Activated T-helper 1 cell treated with anti-CD3 and anti-CD28 coated beads, Interleukin-12 subunit alpha, Interleukin-12 subunit beta, Interleukin-2, Interleukin-4 antibody, amounts not matched to agents 30 ng/mL and 10 ng/mL and 1 ng/mL, durations not matched to agents 14 hours and 24 hours and 36 hours (primary cell): ENCODE measurements around the gene CAPZB. TPM values are rescaled to one million over a fixed set of nuclear protein-coding genes. Genes with fewer than 3 reads are reported as not detected.
"Not testable (repeated sequence)": the region's sequence is repeated elsewhere in the genome, so short reads cannot be mapped to it uniquely, and the experiment has no call there.

Experiments used
- DNase-seq: peaks from one replicate; pipeline ENCODE4 v3.0.0; 2021; ENCODE audit warnings: low spot score
- H3K27ac Mint-ChIP-seq: one replicate; pipeline ENCODE4 v1.8.0; 2021; ENCODE audit warnings: mild to moderate bottlenecking, mixed read lengths
- H3K27me3 Mint-ChIP-seq: one replicate; pipeline ENCODE4 v1.8.0; 2022; ENCODE audit warnings: mild to moderate bottlenecking, moderate library complexity, mixed read lengths; ENCODE audit not compliant: insufficient read depth
- H3K36me3 Mint-ChIP-seq: one replicate; pipeline ENCODE4 v1.8.0; 2021; ENCODE audit warnings: low read depth, mixed read lengths
- H3K4me1 Mint-ChIP-seq: one replicate; pipeline ENCODE4 v1.8.0; 2021; ENCODE audit warnings: low read depth, mixed read lengths
- H3K4me3 Mint-ChIP-seq: one replicate; pipeline ENCODE4 v1.8.0; 2021; ENCODE audit warnings: mild to moderate bottlenecking, moderate library complexity, mixed read lengths
- H3K9me3 Mint-ChIP-seq: one replicate; pipeline ENCODE4 v1.8.0; 2021; ENCODE audit warnings: mixed read lengths
- intact Hi-C: fragments of 100-400 bp; cut with micrococcal nuclease; formaldehyde crosslinking; loops from one replicate; pipeline ENCODE4 v1.15.1; 2024
- total RNA-seq: library from RNA; stranded (reverse); gene quantifications from 2 replicates; pipeline ENCODE4 v1.2.3, GENCODE V29; 2022

Gene CAPZB
- total RNA-seq, 1 donor from 2014 or later: 323 TPM

DNA sequence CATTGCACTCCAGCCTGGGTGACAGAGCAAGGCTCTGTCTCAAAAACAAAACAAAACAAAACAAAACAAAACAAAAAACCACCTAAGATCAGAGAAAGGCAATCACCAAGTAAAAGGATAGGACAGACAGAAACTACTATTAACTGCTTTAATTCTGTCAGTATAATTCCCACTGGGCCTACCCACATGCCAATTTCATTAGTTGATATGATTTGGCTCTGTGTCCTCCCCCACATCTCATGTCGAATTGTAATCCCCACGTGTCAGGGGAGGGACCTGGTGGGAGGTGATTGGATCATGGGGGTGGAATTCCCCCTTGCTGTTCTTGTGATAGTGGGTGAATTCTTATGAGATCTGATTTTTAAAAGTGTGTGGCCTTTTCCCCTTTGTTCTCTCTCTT lies 27.2 kb upstream of the CAPZB start:
- Mint-ChIP-seq H3K4me3 (no peak overlapping the region), H3K36me3 (no peaks in the 10 kb centered on the region), H3K27me3 (peaks cover 1% of the 10 kb centered on the region), H3K4me1 (peaks cover 7% of the 10 kb centered on the region), H3K9me3 (no peaks in the 10 kb centered on the region), H3K27ac (no peak overlapping the region)
- intact Hi-C loops: no loop called here
- DNase-seq: no peak

DNA sequence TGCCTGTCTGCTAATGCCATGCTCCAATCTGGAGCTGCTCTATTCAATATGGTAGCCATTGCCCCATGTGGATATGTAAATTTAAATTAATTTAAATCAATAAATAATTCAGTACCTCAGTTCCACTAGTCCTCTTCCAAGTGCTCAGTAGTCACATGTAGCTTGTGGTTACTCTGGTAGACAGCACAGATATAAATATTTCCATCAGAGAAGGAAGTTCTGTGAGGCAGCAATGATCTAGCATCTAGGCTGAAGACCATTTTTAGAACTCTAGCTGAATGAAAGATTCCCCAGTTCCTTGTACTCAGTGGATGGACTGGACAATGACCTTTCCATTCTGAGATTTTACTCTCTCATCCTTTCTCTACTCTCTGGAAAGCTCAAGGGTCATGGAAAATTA lies 25.8 kb upstream of the CAPZB start:
- Mint-ChIP-seq H3K27ac (no peak overlapping the region), H3K4me3 (no peak overlapping the region), H3K4me1 (peaks cover 8% of the 10 kb centered on the region), H3K27me3 (peaks cover 1% of the 10 kb centered on the region), H3K9me3 (no peaks in the 10 kb centered on the region), H3K36me3 (no peaks in the 10 kb centered on the region)
- intact Hi-C loops: no loop called here
- no peak for DNase-seq

DNA sequence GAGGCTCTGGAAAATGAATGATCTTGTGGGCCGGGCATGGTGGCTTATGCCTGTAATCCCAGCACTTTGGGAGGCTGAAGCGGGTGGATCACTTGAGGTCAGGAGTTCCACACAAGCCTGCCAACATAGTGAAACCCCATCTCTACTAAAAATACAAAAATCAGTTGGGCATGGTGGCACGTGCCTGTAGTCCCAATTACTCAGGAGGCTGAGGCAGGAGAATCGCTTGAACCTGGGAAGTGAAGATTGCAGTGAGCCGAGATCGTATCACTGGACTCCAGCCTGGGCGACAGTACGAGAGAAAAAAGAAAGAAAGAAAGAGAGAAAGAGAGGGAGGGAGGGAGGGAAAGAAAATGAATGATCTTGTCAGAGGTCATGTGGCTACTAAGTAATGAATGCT lies 24.3 kb upstream of the CAPZB start:
- H3K27me3 Mint-ChIP-seq, DNase-seq, H3K27ac Mint-ChIP-seq, H3K9me3 Mint-ChIP-seq, H3K36me3 Mint-ChIP-seq, H3K4me3 Mint-ChIP-seq, intact Hi-C loops: not testable (repeated sequence)
- peaks cover 22% of the 10 kb centered on the region for H3K4me1 Mint-ChIP-seq

DNA sequence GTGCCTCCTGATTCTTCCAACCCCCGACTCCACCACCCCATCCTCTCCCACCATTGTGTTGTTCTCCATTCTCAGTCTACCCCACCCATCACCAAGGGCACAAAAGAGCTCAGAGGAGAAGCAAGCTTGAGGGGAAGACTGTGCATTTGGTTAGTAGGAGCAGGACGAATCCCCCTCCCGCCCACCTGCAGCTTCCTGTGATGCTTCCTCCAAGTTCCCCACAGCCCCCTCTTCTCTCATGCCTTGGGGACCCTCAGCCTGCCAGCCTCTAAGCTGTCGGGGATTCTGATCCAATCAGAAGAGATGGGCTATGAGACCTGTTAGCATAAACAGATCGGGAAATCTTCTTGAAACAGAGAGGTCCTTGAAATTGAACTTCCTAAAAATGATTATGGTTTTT lies 22.2 kb upstream of the CAPZB start:
- no peak overlapping the region for H3K4me3 Mint-ChIP-seq
- peaks cover 1% of the 10 kb centered on the region for H3K27me3 Mint-ChIP-seq
- peaks cover 24% of the 10 kb centered on the region for H3K4me1 Mint-ChIP-seq
- DNase-seq: no peak
- peaks cover 1% of the 10 kb centered on the region for H3K9me3 Mint-ChIP-seq
- H3K36me3 Mint-ChIP-seq: no peaks in the 10 kb centered on the region
- H3K27ac Mint-ChIP-seq: no peak overlapping the region
- intact Hi-C loops: no loop called here

DNA sequence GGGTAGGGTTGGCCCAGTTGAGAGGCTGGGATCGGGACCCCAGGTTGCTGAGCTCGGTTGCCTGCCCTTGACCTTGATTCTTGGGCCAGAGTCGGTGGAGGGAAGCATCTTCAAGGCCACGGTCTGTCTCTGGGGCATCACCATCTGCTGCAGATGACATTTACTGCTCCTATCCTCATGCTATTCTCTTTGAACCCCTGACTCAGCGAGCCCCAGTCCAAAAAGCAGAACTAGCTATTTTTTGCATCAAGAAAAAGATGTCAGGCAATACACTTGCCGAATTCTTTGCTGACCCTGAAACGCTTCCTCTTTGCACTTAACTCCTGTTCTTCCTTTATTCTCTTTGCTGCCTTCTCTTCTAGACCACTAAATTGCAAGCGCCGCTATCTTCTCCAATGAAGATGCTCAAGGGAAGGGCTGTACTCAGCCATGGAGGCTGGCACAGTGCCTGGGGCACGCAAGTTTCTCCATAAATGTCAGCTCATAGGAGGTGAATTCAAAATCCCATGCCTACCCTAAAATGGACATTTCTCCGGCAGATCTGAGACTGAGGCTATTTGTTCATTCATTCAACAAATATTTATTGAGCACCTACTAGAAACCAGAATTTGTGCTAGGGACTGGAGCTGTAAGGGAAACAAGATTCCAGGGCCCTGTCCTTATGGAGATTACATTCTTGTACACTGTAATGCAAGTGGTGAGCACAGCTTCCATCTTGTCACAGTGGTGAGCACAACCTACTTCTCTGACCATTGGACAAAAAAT lies 20.5 kb upstream of the CAPZB start:
- intact Hi-C loops: no loop called here
- Mint-ChIP-seq H3K9me3 (peaks cover 4% of the 10 kb centered on the region), H3K27ac (no peak overlapping the region), H3K4me1 (peaks cover 27% of the 10 kb centered on the region), H3K27me3 (no peaks in the 10 kb centered on the region), H3K4me3 (no peak overlapping the region), H3K36me3 (no peaks in the 10 kb centered on the region)
- DNase-seq: no peak

DNA sequence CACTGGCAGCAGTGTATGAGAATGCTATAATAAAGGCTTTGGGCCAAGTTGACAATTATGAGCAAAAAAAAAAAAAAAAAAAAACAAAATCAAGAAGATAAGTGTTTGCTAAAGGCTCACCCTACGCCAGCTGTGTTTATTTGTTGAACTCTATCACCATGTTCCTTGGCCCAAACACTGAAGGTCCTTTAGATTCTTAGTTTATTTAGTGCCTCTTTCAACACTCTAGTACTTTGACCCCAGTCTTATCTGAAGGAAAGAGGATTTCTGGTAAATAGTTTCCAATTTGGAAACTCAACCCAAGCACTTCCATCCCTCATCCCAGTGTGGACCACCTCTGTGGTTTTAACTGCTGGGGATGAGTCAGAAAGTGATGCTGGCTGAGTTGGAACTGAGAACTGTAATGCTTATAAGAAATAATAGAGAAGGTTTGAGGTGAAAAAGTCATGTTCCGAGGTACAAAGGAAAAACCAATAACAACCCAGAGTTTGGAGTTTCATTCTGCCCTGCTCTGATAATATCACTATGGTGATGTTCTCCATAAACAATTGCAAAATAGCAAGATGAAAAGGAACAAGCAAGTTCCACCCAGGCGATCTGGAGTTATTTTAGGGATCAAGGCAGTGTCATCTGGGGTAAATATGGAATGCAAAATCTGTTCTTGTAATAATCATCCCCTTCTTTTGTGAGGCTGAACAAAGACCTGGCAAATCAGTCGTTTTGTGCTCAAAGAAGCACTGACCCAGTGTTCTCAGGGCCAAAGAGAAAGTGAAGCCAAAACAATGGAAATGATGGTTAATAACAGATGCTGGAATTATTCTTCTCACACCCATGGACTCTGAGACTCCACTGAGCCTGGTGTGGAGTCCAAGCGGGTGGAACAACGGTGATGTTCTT lies 19.7 kb upstream of the CAPZB start:
- DNase-seq: no peak
- no peaks in the 10 kb centered on the region for H3K36me3 Mint-ChIP-seq
- H3K4me3 Mint-ChIP-seq: no peak overlapping the region
- peaks cover 27% of the 10 kb centered on the region for H3K4me1 Mint-ChIP-seq
- no peaks in the 10 kb centered on the region for H3K27me3 Mint-ChIP-seq
- intact Hi-C loops: no loop called here
- H3K27ac Mint-ChIP-seq: no peak overlapping the region
- H3K9me3 Mint-ChIP-seq: peaks cover 4% of the 10 kb centered on the region

DNA sequence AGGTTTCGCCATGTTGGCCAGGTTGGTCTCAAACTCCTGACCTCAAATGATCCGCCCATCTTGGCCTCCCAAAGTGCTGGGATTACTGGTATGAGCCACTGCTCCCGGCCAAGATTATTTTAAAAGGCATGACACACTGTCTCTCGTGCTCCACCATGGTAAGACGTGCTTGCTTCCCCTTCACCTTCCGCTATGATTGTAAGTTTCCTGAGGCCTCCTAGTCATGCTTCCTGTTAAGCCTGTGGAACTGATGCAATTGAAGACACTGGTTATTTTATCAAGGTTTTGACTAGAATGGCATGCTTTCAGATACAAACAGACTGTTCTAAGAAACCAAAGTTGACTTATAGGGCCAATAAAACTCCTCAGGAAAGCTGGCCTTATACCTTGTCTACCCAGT lies 16.9 kb upstream of the CAPZB start:
- H3K9me3 Mint-ChIP-seq, H3K27me3 Mint-ChIP-seq, intact Hi-C loops, DNase-seq, H3K27ac Mint-ChIP-seq, H3K36me3 Mint-ChIP-seq, H3K4me3 Mint-ChIP-seq: not testable (repeated sequence)
- peaks cover 20% of the 10 kb centered on the region for H3K4me1 Mint-ChIP-seq

DNA sequence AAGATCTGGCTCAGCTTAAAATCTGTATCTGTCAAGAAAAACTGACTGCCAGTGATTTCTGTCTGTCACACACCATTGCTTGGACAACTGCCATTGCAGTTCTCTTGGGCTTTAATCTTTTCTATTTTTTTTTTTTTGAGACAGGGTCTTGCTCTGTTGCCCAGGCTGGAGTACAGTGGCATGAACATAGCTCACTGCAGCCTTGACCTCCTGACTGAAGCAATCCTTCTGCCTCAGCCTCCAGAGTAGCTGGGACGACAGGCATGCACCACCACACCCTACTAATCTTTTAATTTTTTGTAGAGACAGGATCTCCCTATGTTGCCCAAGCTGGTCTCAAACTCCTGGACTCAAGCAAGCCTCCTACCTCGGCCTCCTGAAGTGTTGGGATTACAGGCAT lies 14.5 kb upstream of the CAPZB start:
- H3K4me1 Mint-ChIP-seq: peaks cover 22% of the 10 kb centered on the region
- H3K36me3 Mint-ChIP-seq, H3K27ac Mint-ChIP-seq, DNase-seq, H3K4me3 Mint-ChIP-seq, H3K9me3 Mint-ChIP-seq, intact Hi-C loops, H3K27me3 Mint-ChIP-seq: not testable (repeated sequence)

DNA sequence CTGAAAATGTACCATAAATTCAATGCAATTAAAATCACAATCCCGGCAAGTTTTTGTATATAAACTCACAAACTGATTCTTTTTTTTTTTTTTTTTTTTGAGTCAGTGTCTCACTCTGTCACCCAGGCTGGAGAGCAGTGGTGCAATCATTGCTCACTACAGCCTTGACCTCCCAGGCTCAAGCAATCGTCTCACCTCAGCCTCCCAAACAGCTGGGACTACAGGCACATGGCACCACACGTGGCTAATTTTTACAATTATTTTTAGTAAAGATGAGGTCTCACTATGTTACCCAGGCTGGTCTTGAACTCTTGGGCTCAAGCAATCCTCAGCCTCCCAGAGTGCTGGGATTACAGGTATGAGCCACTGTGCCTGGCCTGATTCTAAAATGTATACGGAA lies 12.1 kb upstream of the CAPZB start:
- H3K4me3 Mint-ChIP-seq, H3K27me3 Mint-ChIP-seq, DNase-seq, H3K36me3 Mint-ChIP-seq, intact Hi-C loops, H3K9me3 Mint-ChIP-seq, H3K27ac Mint-ChIP-seq: not testable (repeated sequence)
- H3K4me1 Mint-ChIP-seq: peaks cover 21% of the 10 kb centered on the region

DNA sequence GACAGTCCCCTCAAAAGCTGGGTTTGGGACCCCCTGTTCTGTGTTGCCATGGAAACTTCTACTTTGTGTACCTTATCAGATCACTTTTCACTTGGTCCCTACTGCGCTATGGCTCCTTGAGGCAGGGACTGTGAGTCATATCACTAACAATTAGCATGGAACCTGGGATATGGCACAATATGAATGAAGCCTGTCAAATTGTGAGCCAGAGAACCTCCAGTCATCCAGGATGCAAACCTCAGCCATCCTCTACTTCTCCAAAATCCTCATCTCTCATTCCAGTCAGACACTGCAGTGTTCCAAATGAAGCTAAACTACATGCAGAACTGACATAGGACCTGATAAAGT lies 11.2 kb upstream of the CAPZB start:
- Mint-ChIP-seq H3K4me3 (no peak overlapping the region), H3K9me3 (no peaks in the 10 kb centered on the region), H3K27me3 (peaks cover 3% of the 10 kb centered on the region), H3K36me3 (no peaks in the 10 kb centered on the region), H3K4me1 (peaks cover 28% of the 10 kb centered on the region), H3K27ac (no peak overlapping the region)
- intact Hi-C loops: no loop called here
- DNase-seq: no peak

DNA sequence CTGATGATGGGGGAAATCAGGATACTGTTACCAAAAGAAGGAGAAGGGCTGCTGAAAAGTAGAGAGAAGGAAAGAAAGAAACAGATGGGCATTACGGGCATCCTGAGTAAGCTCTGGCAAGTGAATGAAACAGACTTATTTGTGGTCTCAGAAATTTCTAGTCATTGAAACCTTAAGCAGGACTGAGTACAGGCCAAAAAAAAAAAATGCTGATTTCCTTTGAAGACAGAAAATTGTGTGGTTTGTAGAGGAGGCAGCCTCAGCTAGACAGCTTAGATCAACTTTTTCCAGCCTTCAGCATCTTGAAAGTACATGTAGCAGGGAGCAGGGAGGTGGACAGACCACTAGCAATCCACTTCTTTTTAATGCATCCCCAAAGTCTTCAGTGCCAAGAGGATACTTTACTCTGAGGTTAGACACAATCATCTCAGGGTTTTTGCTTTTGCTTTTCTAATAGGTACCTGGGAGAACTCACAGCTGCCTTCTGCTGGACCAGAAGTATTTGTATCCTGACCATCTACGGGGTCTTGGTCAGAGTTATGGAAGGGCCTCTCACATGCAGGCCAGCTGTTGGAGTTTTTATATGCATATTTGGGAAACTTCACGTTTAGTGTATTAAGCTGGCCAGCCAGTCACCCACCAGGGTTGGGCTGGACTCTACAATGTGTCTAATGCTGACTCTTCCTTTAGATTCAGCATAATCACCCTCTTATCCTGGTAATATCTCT lies 10.6 kb upstream of the CAPZB start:
- intact Hi-C loops: no loop called here
- Mint-ChIP-seq H3K27me3 (peaks cover 3% of the 10 kb centered on the region), H3K4me3 (no peak overlapping the region), H3K36me3 (no peaks in the 10 kb centered on the region), H3K27ac (peak overlapping the region; percentile 15), H3K4me1 (peaks cover 29% of the 10 kb centered on the region), H3K9me3 (no peaks in the 10 kb centered on the region)
- DNase-seq: no peak

DNA sequence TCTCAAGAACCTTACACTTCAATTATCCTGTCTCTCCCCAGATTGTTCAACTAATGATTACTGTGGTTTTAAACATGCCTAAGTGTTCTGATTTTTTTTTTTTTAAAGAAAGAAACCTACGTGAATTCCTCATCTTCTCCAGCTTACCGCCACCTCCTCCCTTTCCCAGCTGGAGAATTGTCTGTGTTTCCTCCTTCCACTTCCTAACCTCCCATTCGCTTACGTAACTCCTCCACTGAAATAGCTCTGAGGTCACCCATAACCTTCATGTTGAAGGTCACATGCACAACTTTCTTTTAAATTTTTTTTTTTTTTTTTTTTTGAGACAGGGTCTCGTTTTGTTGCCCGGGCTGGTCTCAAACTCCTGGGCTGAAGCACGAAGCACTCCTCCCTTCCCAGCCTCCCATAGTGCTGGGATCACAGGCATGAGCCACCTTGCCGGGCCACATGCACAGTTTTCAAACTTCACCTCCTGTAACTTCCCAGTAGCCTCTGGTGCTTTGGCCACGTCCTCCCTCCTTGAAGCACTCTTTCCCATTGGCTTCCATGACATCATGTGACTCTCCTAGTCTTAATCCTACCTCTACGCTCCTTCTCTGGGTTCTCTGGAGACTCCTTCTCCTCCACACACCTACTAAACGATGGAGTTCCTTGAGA lies 9.8 kb upstream of the CAPZB start:
- Mint-ChIP-seq H3K27ac (peak overlapping the region; percentile 15), H3K4me3 (no peak overlapping the region), H3K4me1 (peaks cover 29% of the 10 kb centered on the region), H3K9me3 (no peaks in the 10 kb centered on the region), H3K27me3 (peaks cover 3% of the 10 kb centered on the region), H3K36me3 (no peaks in the 10 kb centered on the region)
- DNase-seq: no peak
- intact Hi-C loops: no loop called here
